Stimulated activated CD8-positive, alpha-beta memory T cell treated with anti-CD3 and anti-CD28 coated beads, Interleukin-2, amount 100 ng/mL, for 48 hours (primary cell): ENCODE measurements around the gene SLC24A1.

Source experiments
- DNase-seq, 2 donors: peaks; one replicate each; pipeline ENCODE4 v3.0.0-alpha.2; 2020; ENCODE audit warnings: low read depth in 2 of 2

The SLC24A1 gene

GRCh38 chr15:65618560-65619109 is 3.1 kb upstream of the SLC24A1 start:
- no peak for DNase-seq

GRCh38 chr15:65619626-65620290 is 2.0 kb upstream of the SLC24A1 start:
- no peak for DNase-seq

- no peak for DNase-seq
Measured at GRCh38 chr15:65620833-65621232, 905 bp upstream of the SLC24A1 start.

GRCh38 chr15:65623103-65623502 is 1.4 kb downstream of the SLC24A1 start:
- DNase-seq = no peak

GRCh38 chr15:65626856-65627255 is 5.1 kb downstream of the SLC24A1 start:
- DNase-seq = no peak

GRCh38 chr15:65629548-65629947 is 7.8 kb downstream of the SLC24A1 start:
- DNase-seq = no peak

GRCh38 chr15:65630760-65631159 is 9.0 kb downstream of the SLC24A1 start:
- DNase-seq = no peak

GRCh38 chr15:65631503-65631902 is 9.8 kb downstream of the SLC24A1 start:
- no peak for DNase-seq

- no peak for DNase-seq
Measured at GRCh38 chr15:65632780-65633375, 11.1 kb downstream of the SLC24A1 start.

GRCh38 chr15:65633752-65634151 is 12.0 kb downstream of the SLC24A1 start:
- no peak for DNase-seq

GRCh38 chr15:65634356-65634755 is 12.6 kb downstream of the SLC24A1 start:
- no peak for DNase-seq

GRCh38 chr15:65638109-65638508 is 16.4 kb downstream of the SLC24A1 start:
- DNase-seq = no peak

GRCh38 chr15:65638681-65639089 is 16.9 kb downstream of the SLC24A1 start:
- DNase-seq = no peak

- no peak for DNase-seq
Measured at GRCh38 chr15:65639509-65639908, 17.8 kb downstream of the SLC24A1 start.

GRCh38 chr15:65641768-65642475 is 20.2 kb downstream of the SLC24A1 start:
- no peak for DNase-seq

- no peak for DNase-seq
Measured at GRCh38 chr15:65642594-65642993, 20.9 kb downstream of the SLC24A1 start.

- DNase-seq = no peak
Measured at GRCh38 chr15:65644282-65644681, 22.5 kb downstream of the SLC24A1 start.

- no peak for DNase-seq
Measured at GRCh38 chr15:65645392-65645791, 23.7 kb downstream of the SLC24A1 start.

- no peak for DNase-seq
Measured at GRCh38 chr15:65646486-65646885, 24.7 kb downstream of the SLC24A1 start.

GRCh38 chr15:65650312-65651041 is 28.7 kb downstream of the SLC24A1 start:
- DNase-seq = no peak

GRCh38 chr15:65651042-65651322 is 29.2 kb downstream of the SLC24A1 start:
- no peak for DNase-seq
